Measurements from ENCODE around the gene STARD7. TPM values are rescaled to one million over a fixed set of nuclear protein-coding genes. Genes with fewer than 3 reads are reported as not detected.

Gene STARD7
- total RNA-seq, 1 experiment from 2014 or later: 224 TPM

GRCh38 chr2:96248624-96249023, 40.0 kb upstream of the STARD7 start:
- CTCF ChIA-PET: no interaction called here
- Histone ChIP-seq H3K4me3 (ENCODE audit: low read depth, low read length) (no peak overlapping the region), H3K9me3 (no peaks in the 10 kb centered on the region), H3K27me3 (replicated peaks; ENCODE audit: control insufficient read depth, insufficient read depth, low read length) (no peaks in the 10 kb centered on the region), H3K36me3 (ENCODE audit: control insufficient read depth, insufficient read depth, low read length) (peaks cover 2% of the 10 kb centered on the region; the same call in 1 of the 2 replicates), H3K4me1 (no peaks in the 10 kb centered on the region; the same call in 1 of the 2 replicates)
- POLR2A ChIA-PET: no interaction called here
- intact Hi-C loops (cut with micrococcal nuclease; ENCODE audit: unreplicated experiment): no loop called here
- no TSS peak for BruUV-seq (replicated peaks)
- no peaks in the 10 kb centered on the region for H3K27me3 Mint-ChIP-seq (ENCODE audit: insufficient read depth, unreplicated experiment)
- H3K36me3 Mint-ChIP-seq (ENCODE audit: insufficient read depth, unreplicated experiment): peaks cover 39% of the 10 kb centered on the region
- TF ChIP-seq, protein P1, sequence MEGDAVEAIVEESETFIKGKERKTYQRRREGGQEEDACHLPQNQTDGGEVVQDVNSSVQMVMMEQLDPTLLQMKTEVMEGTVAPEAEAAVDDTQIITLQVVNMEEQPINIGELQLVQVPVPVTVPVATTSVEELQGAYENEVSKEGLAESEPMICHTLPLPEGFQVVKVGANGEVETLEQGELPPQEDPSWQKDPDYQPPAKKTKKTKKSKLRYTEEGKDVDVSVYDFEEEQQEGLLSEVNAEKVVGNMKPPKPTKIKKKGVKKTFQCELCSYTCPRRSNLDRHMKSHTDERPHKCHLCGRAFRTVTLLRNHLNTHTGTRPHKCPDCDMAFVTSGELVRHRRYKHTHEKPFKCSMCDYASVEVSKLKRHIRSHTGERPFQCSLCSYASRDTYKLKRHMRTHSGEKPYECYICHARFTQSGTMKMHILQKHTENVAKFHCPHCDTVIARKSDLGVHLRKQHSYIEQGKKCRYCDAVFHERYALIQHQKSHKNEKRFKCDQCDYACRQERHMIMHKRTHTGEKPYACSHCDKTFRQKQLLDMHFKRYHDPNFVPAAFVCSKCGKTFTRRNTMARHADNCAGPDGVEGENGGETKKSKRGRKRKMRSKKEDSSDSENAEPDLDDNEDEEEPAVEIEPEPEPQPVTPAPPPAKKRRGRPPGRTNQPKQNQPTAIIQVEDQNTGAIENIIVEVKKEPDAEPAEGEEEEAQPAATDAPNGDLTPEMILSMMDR (IDR thresholded peaks at IDR 0.05; ENCODE audit: insufficient read depth in 1 of 2, low read depth in 1 of 2, low read length in 1 of 2, severe bottlenecking in 1 of 2, unreplicated experiment in 1 of 2): no peak
- DNase-seq: no peak
- no peaks in the 10 kb centered on the region for H3K9me3 Mint-ChIP-seq (ENCODE audit: unreplicated experiment)
- no peaks in the 10 kb centered on the region for H3K4me1 Mint-ChIP-seq (ENCODE audit: low read depth, unreplicated experiment)
- H3K4me3 Mint-ChIP-seq (ENCODE audit: unreplicated experiment): no peak overlapping the region
- no peak overlapping the region for H3K27ac Mint-ChIP-seq (ENCODE audit: unreplicated experiment)

DNA sequence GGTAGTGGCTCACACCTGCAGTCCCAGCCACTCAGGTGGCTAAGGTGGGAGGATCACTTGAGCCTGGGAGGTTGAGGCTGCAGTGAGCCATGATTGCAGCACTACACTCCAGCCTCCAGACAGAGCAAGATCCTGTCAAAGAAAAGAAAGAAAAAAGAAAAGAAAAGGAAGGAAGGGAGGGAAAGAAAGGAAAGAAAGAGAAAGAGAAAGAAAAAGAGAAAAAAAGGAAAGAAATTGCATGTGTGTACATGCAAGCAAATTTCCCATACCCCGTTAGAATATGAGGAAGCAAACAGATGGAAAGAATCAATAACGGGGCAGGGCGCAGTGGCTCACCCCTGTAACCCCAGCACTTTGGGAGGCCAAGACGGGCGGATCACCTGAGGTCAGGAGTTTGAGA, 39.3 kb upstream of the STARD7 start:
- ChIA-PET POLR2A (no interaction called here), CTCF (no interaction called here)
- no peaks in the 10 kb centered on the region for H3K27me3 Mint-ChIP-seq (ENCODE audit: insufficient read depth, unreplicated experiment)
- no peaks in the 10 kb centered on the region for H3K4me1 Mint-ChIP-seq (ENCODE audit: low read depth, unreplicated experiment)
- H3K27me3 ChIP-seq (replicated peaks; ENCODE audit: control insufficient read depth, insufficient read depth, low read length): no peaks in the 10 kb centered on the region
- no peak overlapping the region for H3K4me3 Mint-ChIP-seq (ENCODE audit: unreplicated experiment)
- peaks cover 2% of the 10 kb centered on the region; the same call in 1 of the 2 replicates for H3K36me3 ChIP-seq (ENCODE audit: control insufficient read depth, insufficient read depth, low read length)
- TF ChIP-seq, protein P1 (IDR thresholded peaks at IDR 0.05; ENCODE audit: insufficient read depth in 1 of 2, low read depth in 1 of 2, low read length in 1 of 2, severe bottlenecking in 1 of 2, unreplicated experiment in 1 of 2): no peak
- no peak for DNase-seq
- H3K36me3 Mint-ChIP-seq (ENCODE audit: insufficient read depth, unreplicated experiment): peaks cover 39% of the 10 kb centered on the region
- no peaks in the 10 kb centered on the region for H3K9me3 ChIP-seq
- H3K4me3 ChIP-seq (ENCODE audit: low read depth, low read length): no peak overlapping the region
- no TSS peak for BruUV-seq (replicated peaks)
- intact Hi-C loops (cut with micrococcal nuclease; ENCODE audit: unreplicated experiment): no loop called here
- H3K27ac Mint-ChIP-seq (ENCODE audit: unreplicated experiment): no peak overlapping the region
- no peaks in the 10 kb centered on the region for H3K9me3 Mint-ChIP-seq (ENCODE audit: unreplicated experiment)
- H3K4me1 ChIP-seq: no peaks in the 10 kb centered on the region; the same call in 1 of the 2 replicates

DNA sequence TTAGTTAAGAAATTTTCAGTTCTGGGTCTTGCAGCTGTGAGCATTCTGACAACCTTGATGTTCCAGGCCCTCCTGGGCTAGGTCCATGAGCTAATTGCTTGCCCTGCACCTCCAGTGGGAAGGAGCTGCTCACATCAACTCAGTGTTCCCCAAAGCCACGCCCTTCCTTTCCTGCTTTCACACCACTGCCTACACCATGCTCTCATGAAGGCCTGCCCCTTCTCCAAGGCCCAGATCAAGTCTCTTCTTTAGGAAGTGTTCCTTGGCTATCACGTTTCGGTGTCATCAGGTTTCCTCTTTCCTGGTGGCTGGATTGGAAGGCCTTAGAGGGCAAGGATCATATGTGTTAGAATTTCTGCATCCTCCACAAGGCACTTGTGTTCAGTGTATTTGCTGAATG, 38.4 kb upstream of the STARD7 start:
- no TSS peak for BruUV-seq (replicated peaks)
- Histone ChIP-seq H3K36me3 (ENCODE audit: control insufficient read depth, insufficient read depth, low read length) (peaks cover 2% of the 10 kb centered on the region; the same call in 1 of the 2 replicates), H3K4me3 (ENCODE audit: low read depth, low read length) (no peak overlapping the region), H3K27me3 (replicated peaks; ENCODE audit: control insufficient read depth, insufficient read depth, low read length) (no peaks in the 10 kb centered on the region), H3K4me1 (no peaks in the 10 kb centered on the region; the same call in 1 of the 2 replicates), H3K9me3 (no peaks in the 10 kb centered on the region)
- TF ChIP-seq, protein P1 (IDR thresholded peaks at IDR 0.05; ENCODE audit: insufficient read depth in 1 of 2, low read depth in 1 of 2, low read length in 1 of 2, severe bottlenecking in 1 of 2, unreplicated experiment in 1 of 2): no peak
- Mint-ChIP-seq H3K9me3 (ENCODE audit: unreplicated experiment) (no peaks in the 10 kb centered on the region), H3K4me3 (ENCODE audit: unreplicated experiment) (no peak overlapping the region), H3K27ac (ENCODE audit: unreplicated experiment) (no peak overlapping the region), H3K36me3 (ENCODE audit: insufficient read depth, unreplicated experiment) (peaks cover 30% of the 10 kb centered on the region), H3K4me1 (ENCODE audit: low read depth, unreplicated experiment) (no peaks in the 10 kb centered on the region), H3K27me3 (ENCODE audit: insufficient read depth, unreplicated experiment) (no peaks in the 10 kb centered on the region)
- DNase-seq: no peak
- ChIA-PET CTCF (no interaction called here), POLR2A (interaction anchor here (0.5 kb wide), 2 partner anchors 60 to 513 kb away, joined by 4 read pairs; no protein-coding TSS in a partner anchor)
- intact Hi-C loops (cut with micrococcal nuclease; ENCODE audit: unreplicated experiment): no loop called here
